ENCODE results near the gene TKFC.

The TKFC gene

GRCh38 chr11:61353131-61354067 is 20.4 kb downstream of the TKFC start:
- H3K36me3 ChIP-seq (ENCODE audit: control insufficient read depth, insufficient read depth, low read length), result peaks cover 50% of the 10 kb centered on the region

GRCh38 chr11:61354208-61354607 is 21.2 kb downstream of the TKFC start:
- no peak overlapping the region for H3K27ac ChIP-seq (ENCODE audit: insufficient read depth, low read length, poor library complexity, severe bottlenecking)
- no peaks in the 10 kb centered on the region for H3K9me3 ChIP-seq (ENCODE audit: control insufficient read depth, low read length)
- peaks cover 42% of the 10 kb centered on the region for H3K36me3 ChIP-seq (ENCODE audit: control insufficient read depth, insufficient read depth, low read length)
- H3K4me3 ChIP-seq (ENCODE audit: insufficient read depth, low read depth, low read length, poor library complexity, severe bottlenecking), result no peak overlapping the region
- no peaks in the 10 kb centered on the region for H3K27me3 ChIP-seq (replicated peaks; ENCODE audit: control insufficient read depth, insufficient read depth, low read length, poor library complexity, severe bottlenecking)
- no peak for DNase-seq
- H3K4me1 ChIP-seq (ENCODE audit: control insufficient read depth, insufficient read depth, low read length, poor library complexity, severe bottlenecking), result no peaks in the 10 kb centered on the region

More at GRCh38 chr11:61353131-61354067, 20.4 kb downstream of the TKFC start:
- no peak for DNase-seq
- Histone ChIP-seq H3K27me3 (replicated peaks; ENCODE audit: control insufficient read depth, insufficient read depth, low read length, poor library complexity, severe bottlenecking) (no peaks in the 10 kb centered on the region), H3K27ac (ENCODE audit: insufficient read depth, low read length, poor library complexity, severe bottlenecking) (no peak overlapping the region), H3K9me3 (ENCODE audit: control insufficient read depth, low read length) (no peaks in the 10 kb centered on the region), H3K4me3 (ENCODE audit: insufficient read depth, low read depth, low read length, poor library complexity, severe bottlenecking) (no peak overlapping the region), H3K4me1 (ENCODE audit: control insufficient read depth, insufficient read depth, low read length, poor library complexity, severe bottlenecking) (no peaks in the 10 kb centered on the region)

GRCh38 chr11:61356706-61357105 is 23.7 kb downstream of the TKFC start:
- H3K27me3 ChIP-seq (replicated peaks; ENCODE audit: control insufficient read depth, insufficient read depth, low read length, poor library complexity, severe bottlenecking), result no peaks in the 10 kb centered on the region
- no peak overlapping the region for H3K27ac ChIP-seq (ENCODE audit: insufficient read depth, low read length, poor library complexity, severe bottlenecking)
- no peak overlapping the region for H3K4me3 ChIP-seq (ENCODE audit: insufficient read depth, low read depth, low read length, poor library complexity, severe bottlenecking)
- H3K36me3 ChIP-seq (ENCODE audit: control insufficient read depth, insufficient read depth, low read length), result peaks cover 22% of the 10 kb centered on the region
- peaks cover 5% of the 10 kb centered on the region for H3K4me1 ChIP-seq (ENCODE audit: control insufficient read depth, insufficient read depth, low read length, poor library complexity, severe bottlenecking)
- no peaks in the 10 kb centered on the region for H3K9me3 ChIP-seq (ENCODE audit: control insufficient read depth, low read length)
- DNase-seq, result no peak

GRCh38 chr11:61357233-61357893 is 24.3 kb downstream of the TKFC start:
- Histone ChIP-seq H3K27ac (ENCODE audit: insufficient read depth, low read length, poor library complexity, severe bottlenecking) (no peak overlapping the region), H3K27me3 (replicated peaks; ENCODE audit: control insufficient read depth, insufficient read depth, low read length, poor library complexity, severe bottlenecking) (no peaks in the 10 kb centered on the region), H3K4me3 (ENCODE audit: insufficient read depth, low read depth, low read length, poor library complexity, severe bottlenecking) (no peak overlapping the region), H3K36me3 (ENCODE audit: control insufficient read depth, insufficient read depth, low read length) (peaks cover 17% of the 10 kb centered on the region), H3K4me1 (ENCODE audit: control insufficient read depth, insufficient read depth, low read length, poor library complexity, severe bottlenecking) (peaks cover 6% of the 10 kb centered on the region), H3K9me3 (ENCODE audit: control insufficient read depth, low read length) (no peaks in the 10 kb centered on the region)
- DNase-seq, result no peak

DNA sequence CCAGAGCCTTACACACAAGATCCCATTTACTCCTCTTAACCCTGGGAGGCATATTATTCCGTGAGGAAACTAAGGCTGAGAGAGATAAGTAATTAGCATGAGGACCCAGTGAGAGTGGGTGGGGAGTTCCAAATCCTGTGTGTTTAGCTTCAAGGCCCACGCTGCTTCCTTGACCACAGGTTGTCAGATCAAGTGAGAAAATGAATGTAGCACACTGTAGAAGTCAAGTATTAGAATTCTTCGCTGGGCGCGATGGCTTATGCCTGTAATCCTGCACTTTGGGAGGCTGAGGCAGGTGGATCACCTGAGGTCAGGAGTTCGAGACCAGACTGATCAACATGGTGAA is 24.8 kb downstream of the TKFC start:
- no peak overlapping the region for H3K4me3 ChIP-seq (ENCODE audit: insufficient read depth, low read depth, low read length, poor library complexity, severe bottlenecking)
- peaks cover 11% of the 10 kb centered on the region for H3K4me1 ChIP-seq (ENCODE audit: control insufficient read depth, insufficient read depth, low read length, poor library complexity, severe bottlenecking)

DNA sequence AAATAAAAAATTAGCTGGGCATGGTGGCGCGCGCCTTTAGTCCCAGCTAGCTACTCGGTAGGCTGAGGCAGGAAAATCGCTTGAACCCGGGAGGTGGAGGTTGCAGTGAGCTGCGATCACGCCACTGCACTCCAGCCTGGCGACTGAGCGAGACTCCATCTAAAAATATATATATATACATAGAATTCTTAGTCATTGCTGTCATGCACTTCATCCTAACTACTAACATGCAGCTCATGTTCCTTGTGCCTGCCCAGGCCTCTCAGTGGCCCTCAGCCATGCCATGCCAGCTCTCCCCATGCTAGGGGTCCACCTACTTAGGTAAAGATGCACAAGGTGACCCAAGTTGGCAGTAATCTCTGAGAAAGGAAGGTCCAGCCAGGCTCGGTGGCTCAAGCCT is 25.5 kb downstream of the TKFC start:
- H3K36me3 ChIP-seq (ENCODE audit: control insufficient read depth, insufficient read depth, low read length), result peaks cover 5% of the 10 kb centered on the region

More for the DNA sequence above, 24.8 kb downstream of the TKFC start:
- Histone ChIP-seq H3K9me3 (ENCODE audit: control insufficient read depth, low read length) (no peaks in the 10 kb centered on the region), H3K36me3 (ENCODE audit: control insufficient read depth, insufficient read depth, low read length) (peaks cover 12% of the 10 kb centered on the region), H3K27ac (ENCODE audit: insufficient read depth, low read length, poor library complexity, severe bottlenecking) (no peak overlapping the region), H3K27me3 (replicated peaks; ENCODE audit: control insufficient read depth, insufficient read depth, low read length, poor library complexity, severe bottlenecking) (no peaks in the 10 kb centered on the region)
- DNase-seq, result no peak

GRCh38 chr11:61359516-61359915 is 26.5 kb downstream of the TKFC start:
- no peak for DNase-seq
- Histone ChIP-seq H3K9me3 (ENCODE audit: control insufficient read depth, low read length) (no peaks in the 10 kb centered on the region), H3K4me3 (ENCODE audit: insufficient read depth, low read depth, low read length, poor library complexity, severe bottlenecking) (no peak overlapping the region), H3K27ac (ENCODE audit: insufficient read depth, low read length, poor library complexity, severe bottlenecking) (no peak overlapping the region), H3K4me1 (ENCODE audit: control insufficient read depth, insufficient read depth, low read length, poor library complexity, severe bottlenecking) (peaks cover 11% of the 10 kb centered on the region), H3K36me3 (ENCODE audit: control insufficient read depth, insufficient read depth, low read length) (peaks cover 4% of the 10 kb centered on the region), H3K27me3 (replicated peaks; ENCODE audit: control insufficient read depth, insufficient read depth, low read length, poor library complexity, severe bottlenecking) (no peaks in the 10 kb centered on the region)

More for the DNA sequence above, 25.5 kb downstream of the TKFC start:
- H3K9me3 ChIP-seq (ENCODE audit: control insufficient read depth, low read length), result no peaks in the 10 kb centered on the region
- H3K27me3 ChIP-seq (replicated peaks; ENCODE audit: control insufficient read depth, insufficient read depth, low read length, poor library complexity, severe bottlenecking), result no peaks in the 10 kb centered on the region
- no peak for DNase-seq
- peaks cover 11% of the 10 kb centered on the region for H3K4me1 ChIP-seq (ENCODE audit: control insufficient read depth, insufficient read depth, low read length, poor library complexity, severe bottlenecking)
- no peak overlapping the region for H3K27ac ChIP-seq (ENCODE audit: insufficient read depth, low read length, poor library complexity, severe bottlenecking)
- no peak overlapping the region for H3K4me3 ChIP-seq (ENCODE audit: insufficient read depth, low read depth, low read length, poor library complexity, severe bottlenecking)

DNA sequence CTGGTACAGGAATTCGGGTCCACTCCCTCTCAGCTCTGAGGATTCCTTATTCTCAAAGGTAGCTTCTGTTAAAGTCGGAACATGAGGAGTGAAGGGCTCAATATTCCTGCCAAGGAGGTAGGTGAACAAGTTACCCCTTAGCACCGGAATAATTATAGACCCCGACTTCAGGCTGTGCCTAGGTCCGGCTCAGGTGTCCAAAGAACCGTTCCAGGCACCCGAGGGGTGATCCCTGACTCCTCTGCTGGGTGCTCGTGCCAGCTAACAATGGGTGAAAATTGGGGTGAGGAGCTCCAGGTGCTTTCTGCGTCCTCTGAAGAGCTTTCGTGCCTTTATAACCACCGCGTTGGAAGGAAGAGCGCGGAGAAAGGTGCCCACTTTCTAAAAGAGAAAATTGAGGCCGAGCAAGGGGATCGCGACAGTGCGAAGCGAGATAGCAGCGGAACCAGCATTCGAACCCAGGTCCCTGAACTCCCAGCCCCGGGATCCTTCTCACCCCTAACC is 28.3 kb downstream of the TKFC start:
- H3K27ac ChIP-seq (ENCODE audit: insufficient read depth, low read length, poor library complexity, severe bottlenecking), result peak overlapping the region; percentile 98
- H3K4me3 ChIP-seq (ENCODE audit: insufficient read depth, low read depth, low read length, poor library complexity, severe bottlenecking), result peak overlapping the region; percentile 94
- H3K27me3 ChIP-seq (replicated peaks; ENCODE audit: control insufficient read depth, insufficient read depth, low read length, poor library complexity, severe bottlenecking), result no peaks in the 10 kb centered on the region
- H3K4me1 ChIP-seq (ENCODE audit: control insufficient read depth, insufficient read depth, low read length, poor library complexity, severe bottlenecking), result peaks cover 11% of the 10 kb centered on the region
- no peak for DNase-seq
- H3K9me3 ChIP-seq (ENCODE audit: control insufficient read depth, low read length), result no peaks in the 10 kb centered on the region
- H3K36me3 ChIP-seq (ENCODE audit: control insufficient read depth, insufficient read depth, low read length), result peaks cover 18% of the 10 kb centered on the region

- peaks cover 24% of the 10 kb centered on the region for H3K36me3 ChIP-seq (ENCODE audit: control insufficient read depth, insufficient read depth, low read length)
- H3K9me3 ChIP-seq (ENCODE audit: control insufficient read depth, low read length), result no peaks in the 10 kb centered on the region
- peak; percentile 76 to 81 (median 78) for DNase-seq
- no peaks in the 10 kb centered on the region for H3K27me3 ChIP-seq (replicated peaks; ENCODE audit: control insufficient read depth, insufficient read depth, low read length, poor library complexity, severe bottlenecking)
- H3K4me3 ChIP-seq (ENCODE audit: insufficient read depth, low read depth, low read length, poor library complexity, severe bottlenecking), result peak within 1 kb of the TSS; percentile 94
- H3K27ac ChIP-seq (ENCODE audit: insufficient read depth, low read length, poor library complexity, severe bottlenecking), result peak within 1 kb of the TSS; percentile 98
- peaks cover 11% of the 10 kb centered on the region for H3K4me1 ChIP-seq (ENCODE audit: control insufficient read depth, insufficient read depth, low read length, poor library complexity, severe bottlenecking)
Measured at GRCh38 chr11:61361741-61362541, 28.9 kb downstream of the TKFC start, which contains the start of the genes CYB561A3 and TMEM138. TSS of gene CYB561A3 (minus strand) at chr11:61361882. CDS start at chr11:61356713, 5,169 bp downstream. TSS of gene TMEM138 (plus strand) at chr11:61362374. CDS start at chr11:61364391, 2,017 bp downstream.
